WTC11 (cell line): Measurements from ENCODE around the gene TRPV2. TPM values are rescaled to one million over a fixed set of nuclear protein-coding genes. Genes with fewer than 3 reads are reported as not detected.
A peak's percentile ranks its signal among the peaks of the same experiment; 100 is the strongest.

Source experiments
- ATAC-seq: fragments of 200-7000 bp; cut with Tn5 transposase; 2 replicates; pipeline ENCODE4 v1.10.0; 2021; ENCODE audit warnings: mild to moderate bottlenecking, moderate library complexity
- CTCF ChIA-PET: fragments of 300-600 bp; sonication (Branson Sonifier 250); formaldehyde crosslinking; loops from one replicate; lab custom pipeline; 2021; ENCODE audit warnings: antibody characterized with exemption; lab: Charles Lee
- POLR2A ChIA-PET: fragments of 350-600 bp; sonication (Branson Sonifier 250); formaldehyde crosslinking; loops from one replicate; lab custom pipeline; 2021; ENCODE audit warnings: antibody characterized with exemption; lab: Charles Lee
- DNase-seq: peaks from one replicate; pipeline ENCODE4 v3.0.0; 2021; ENCODE audit warnings: low spot score
- H3K27ac Mint-ChIP-seq: 2 replicates; pipeline ENCODE4 v1.8.0; 2021; ENCODE audit warnings: mixed read lengths
- H3K27me3 Mint-ChIP-seq: 2 replicates; pipeline ENCODE4 v1.8.0; 2021; ENCODE audit warnings: low read depth, mild to moderate bottlenecking, moderate library complexity, mixed read lengths
- H3K36me3 Mint-ChIP-seq: 2 replicates; pipeline ENCODE4 v1.8.0; 2021; ENCODE audit warnings: mixed read lengths
- H3K4me1 Mint-ChIP-seq: 2 replicates; pipeline ENCODE4 v1.8.0; 2022; ENCODE audit warnings: mixed read lengths
- H3K4me3 Mint-ChIP-seq: 2 replicates; pipeline ENCODE4 v1.8.0; 2021; ENCODE audit warnings: mild to moderate bottlenecking, moderate library complexity, mixed read lengths
- H3K9me3 Mint-ChIP-seq: 2 replicates; pipeline ENCODE4 v1.8.0; 2021; ENCODE audit warnings: mixed read lengths
- ATF6 ChIP-seq: sonication (generic); formaldehyde crosslinking; IDR thresholded peaks from 2 replicates; pipeline ENCODE4 v1.8.1; 2023; ENCODE audit warnings: mild to moderate bottlenecking, missing genetic modification reagents
- E2F1 ChIP-seq: sonication (generic); formaldehyde crosslinking; IDR thresholded peaks from 2 replicates; pipeline ENCODE4 v1.8.0; 2022; ENCODE audit warnings: mild to moderate bottlenecking, missing genetic modification reagents
- ELF4 ChIP-seq: sonication (generic); formaldehyde crosslinking; IDR thresholded peaks from 2 replicates; pipeline ENCODE4 v1.8.1; 2022; ENCODE audit warnings: low read depth, mild to moderate bottlenecking, moderate library complexity, missing genetic modification reagents
- ERG ChIP-seq: fragments of 250-450 bp; sonication (Bioruptor Pico); IDR thresholded peaks from 2 replicates; pipeline ENCODE4 v1.8.0; 2021; ENCODE audit warnings: mild to moderate bottlenecking
- GTF2I ChIP-seq: fragments of 250-450 bp; sonication (Bioruptor Pico); conservative IDR thresholded peaks from 2 replicates; pipeline ENCODE4 v1.4.0; 2021; ENCODE audit warnings: mild to moderate bottlenecking
- HMGXB4 ChIP-seq: sonication (generic); formaldehyde crosslinking; IDR thresholded peaks from 2 replicates; pipeline ENCODE4 v1.8.1; 2023; ENCODE audit warnings: mild to moderate bottlenecking, moderate library complexity, missing genetic modification reagents
- NFE2L1 ChIP-seq: sonication (generic); formaldehyde crosslinking; IDR thresholded peaks from 2 replicates; pipeline ENCODE4 v1.8.1; 2023; ENCODE audit warnings: missing genetic modification reagents
- NR2C2 ChIP-seq: sonication (generic); formaldehyde crosslinking; IDR thresholded peaks from 2 replicates; pipeline ENCODE4 v1.8.0; 2022; ENCODE audit warnings: mild to moderate bottlenecking, missing genetic modification reagents
- RORB ChIP-seq: fragments of 250-450 bp; sonication (Bioruptor Pico); IDR thresholded peaks from 2 replicates; pipeline ENCODE4 v1.9.0; 2021; ENCODE audit warnings: mild to moderate bottlenecking
- STAT6 ChIP-seq: sonication (generic); formaldehyde crosslinking; conservative IDR thresholded peaks from 2 replicates; pipeline ENCODE4 v1.8.1; 2023; ENCODE audit warnings: mild to moderate bottlenecking, low read depth, missing genetic modification reagents, moderate library complexity
- USF2 ChIP-seq: sonication (generic); formaldehyde crosslinking; IDR thresholded peaks from 2 replicates; pipeline ENCODE4 v1.8.1; 2023; ENCODE audit warnings: mild to moderate bottlenecking, missing genetic modification reagents, moderate library complexity
- ZBTB43 ChIP-seq: sonication (generic); formaldehyde crosslinking; IDR thresholded peaks from 2 replicates; pipeline ENCODE4 v1.8.1; 2023; ENCODE audit warnings: mild to moderate bottlenecking, missing genetic modification reagents
- ZNF232 ChIP-seq: sonication (generic); formaldehyde crosslinking; IDR thresholded peaks from 2 replicates; pipeline ENCODE4 v1.8.0; 2022; ENCODE audit warnings: mild to moderate bottlenecking, missing genetic modification reagents
- ZNF281 ChIP-seq: sonication (generic); formaldehyde crosslinking; IDR thresholded peaks from 2 replicates; pipeline ENCODE4 v1.8.0; 2023; ENCODE audit warnings: mild to moderate bottlenecking, missing genetic modification reagents
- ZNF396 ChIP-seq: fragments of 250-450 bp; sonication (Bioruptor Pico); IDR thresholded peaks from 2 replicates; pipeline ENCODE4 v1.8.0; 2021; ENCODE audit warnings: mild to moderate bottlenecking, moderate library complexity, borderline replicate concordance
- ZNF416 ChIP-seq: fragments of 250-450 bp; sonication (Bioruptor Pico); IDR thresholded peaks from 2 replicates; pipeline ENCODE4 v1.9.0; 2021; ENCODE audit warnings: mild to moderate bottlenecking, inconsistent platforms
- ZNF532 ChIP-seq: fragments of 250-450 bp; sonication (Bioruptor Pico); IDR thresholded peaks from 2 replicates; pipeline ENCODE4 v1.9.0; 2021; ENCODE audit warnings: mild to moderate bottlenecking, borderline replicate concordance
- total RNA-seq: library from RNA; stranded (reverse); gene quantifications from 3 replicates; pipeline ENCODE4 v1.2.3, GENCODE V29; 2021

The TRPV2 gene
- total RNA-seq, 1 experiment from 2014 or later = 3.5 TPM

DNA sequence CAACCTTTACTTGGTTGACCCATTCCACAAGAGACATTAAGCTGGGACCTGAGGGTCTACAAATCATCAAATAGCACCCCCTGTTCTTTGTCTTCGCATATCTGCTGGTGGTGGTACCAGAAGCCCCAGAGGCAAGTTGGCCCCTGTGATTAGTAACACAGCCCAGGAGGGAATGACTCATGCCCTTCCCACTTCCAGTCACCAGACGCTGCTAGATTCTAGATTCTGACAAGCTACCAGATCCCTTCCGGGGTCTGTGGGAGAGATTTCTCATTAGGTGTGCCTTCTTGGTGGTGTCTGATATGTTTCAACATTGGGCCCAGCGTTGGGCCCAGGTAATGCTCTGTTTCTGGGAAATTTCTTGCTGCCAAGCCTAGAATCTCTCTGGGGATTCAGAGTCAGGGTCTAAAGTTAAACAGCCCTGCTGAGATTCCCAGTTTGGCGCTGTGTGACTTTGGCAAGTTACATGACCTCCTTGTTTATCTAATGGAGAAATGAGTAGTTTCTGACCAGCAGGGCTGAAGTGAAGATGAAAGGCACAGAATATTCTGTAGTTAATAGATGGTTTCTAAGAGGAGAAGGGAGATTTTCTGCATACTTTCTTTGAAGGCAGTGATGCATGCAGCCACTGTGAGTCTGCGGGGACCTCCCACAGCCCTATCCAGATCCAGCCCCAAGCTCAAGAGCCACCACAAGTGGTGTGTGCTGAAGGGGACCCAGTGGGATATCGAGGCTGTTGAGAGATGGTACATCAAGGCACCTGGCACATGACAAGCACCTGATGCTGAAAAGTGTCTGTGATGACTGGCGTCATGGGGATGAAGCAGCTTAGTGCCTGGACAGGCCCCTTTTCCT is 3.9 kb downstream of the TRPV2 start:
- no peaks in the 10 kb centered on the region for H3K9me3 Mint-ChIP-seq
- POLR2A ChIA-PET = no interaction called here

More for the DNA sequence above, 3.9 kb downstream of the TRPV2 start:
- CTCF ChIA-PET = interaction anchor here (1.0 to 6.4 kb wide), 2 partner anchors 9 to 55 kb away, joined by 5 to 96 read pairs; no protein-coding TSS in a partner anchor
- ATAC-seq (no peak), DNase-seq (no peak)
- TF ChIP-seq GTF2I (no peak), ELF4 (CRISPR knock-in tag) (no peak), HMGXB4 (CRISPR knock-in tag) (no peak), NFE2L1 (no peak), STAT6 (CRISPR knock-in tag) (no peak), ZNF232 (CRISPR knock-in tag) (no peak), E2F1 (CRISPR knock-in tag) (no peak), ATF6 (CRISPR knock-in tag) (no peak), ZNF532 (no peak), USF2 (no peak), RORB (no peak), ZBTB43 (no peak), ZNF416 (CRISPR knock-in tag) (no peak), NR2C2 (CRISPR knock-in tag) (no peak), ZNF396 (CRISPR knock-in tag) (no peak), ZNF281 (CRISPR knock-in tag) (no peak), ERG (CRISPR knock-in tag) (no peak)
- H3K27me3 Mint-ChIP-seq = no peaks in the 10 kb centered on the region; the same call in 1 of the 2 replicates
- H3K36me3 Mint-ChIP-seq = no peaks in the 10 kb centered on the region
- H3K27ac Mint-ChIP-seq = 0 out of 2 replicates have a peak overlapping the region, but pooled peaks have one; percentile 23
- peaks cover 30% of the 10 kb centered on the region for H3K4me1 Mint-ChIP-seq
- H3K4me3 Mint-ChIP-seq = no peak overlapping the region
